Activated CD8-positive, alpha-beta memory T cell treated with anti-CD3 and anti-CD28 coated beads, Interleukin-2, amount 50 U/mL, for 1 hour (primary cell): Measurements from ENCODE around the gene NXN.
"Not testable (repeated sequence)": the region's sequence is repeated elsewhere in the genome, so short reads cannot be mapped to it uniquely, and the experiment has no call there.

ENCODE experiments used
- DNase-seq: peaks from one replicate; pipeline ENCODE4 v3.0.0-alpha.2; 2020; ENCODE audit errors: extremely low read depth

Gene NXN

GRCh38 chr17:979212-979538 lies 401 bp downstream of the NXN start:
- DNase-seq, result no peak

DNA sequence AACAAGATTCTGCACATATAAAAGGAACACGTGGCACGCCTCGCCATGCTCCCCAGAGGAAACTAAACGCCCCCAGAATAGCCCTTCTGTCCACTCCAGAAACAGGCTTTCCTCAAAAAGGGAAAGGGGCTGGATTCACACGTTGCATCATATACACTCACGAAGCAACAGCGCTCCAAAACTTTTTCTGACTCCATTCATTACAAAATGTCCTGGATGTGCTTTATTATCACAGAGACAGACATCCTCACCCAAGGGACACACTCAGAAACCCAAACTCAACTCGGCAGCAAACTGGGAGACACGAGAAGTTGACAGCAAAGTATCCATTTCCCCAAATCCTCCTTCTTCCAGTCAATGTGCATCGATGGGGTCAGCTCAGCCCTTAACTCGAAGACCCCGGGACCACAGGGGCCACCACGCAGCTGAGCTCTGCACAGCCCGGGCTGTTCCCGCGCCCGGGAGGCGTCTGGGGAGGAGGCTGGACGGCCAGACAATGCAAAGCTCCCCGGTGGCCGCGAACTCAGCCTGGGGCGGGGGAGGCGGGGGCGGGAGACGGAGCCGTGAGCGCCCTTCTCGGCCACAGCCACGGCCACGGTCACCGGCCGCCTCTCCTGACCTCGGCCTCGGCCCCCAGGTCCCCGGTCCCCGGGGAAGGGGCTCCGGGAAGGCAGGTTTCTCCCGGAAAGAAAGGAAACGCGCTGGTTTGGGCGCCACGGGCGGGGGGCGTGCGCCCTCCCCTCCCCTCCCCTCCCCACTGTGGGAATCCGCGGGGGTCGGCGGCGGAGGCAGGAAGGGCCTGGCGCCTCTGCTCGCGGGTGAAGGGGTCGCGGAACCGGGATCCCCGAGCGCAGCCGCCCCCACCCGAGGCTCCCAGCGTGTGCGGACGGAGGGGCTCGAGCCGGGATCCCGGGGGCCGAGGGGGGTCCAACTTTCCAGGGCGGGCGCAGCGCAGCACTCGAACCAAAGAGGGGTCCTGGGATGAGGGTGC lies 1.2 kb downstream of the NXN start:
- DNase-seq, result no peak

DNA sequence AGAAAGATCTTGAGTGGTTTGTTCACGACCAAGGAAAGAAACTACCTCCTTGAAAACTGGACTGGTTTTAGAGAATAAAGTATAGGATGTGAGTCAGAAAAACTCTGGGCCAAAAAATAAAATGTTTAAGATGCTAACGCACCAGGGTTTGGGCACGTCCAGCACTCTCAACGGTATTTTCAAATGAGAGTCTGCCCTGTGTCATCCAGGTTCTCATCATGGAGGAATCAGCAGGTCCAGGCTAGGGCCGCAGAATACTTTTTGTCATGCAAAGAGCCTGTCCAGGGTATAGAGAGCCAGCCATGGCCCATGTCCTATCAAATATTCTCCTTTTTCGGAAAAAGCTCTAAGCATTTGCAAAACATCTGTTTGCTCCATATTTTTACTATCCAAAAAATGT lies 2.4 kb downstream of the NXN start:
- no peak for DNase-seq

GRCh38 chr17:976312-976711 lies 3.3 kb downstream of the NXN start:
- no peak for DNase-seq

- DNase-seq, result no peak
These were observed 4.1 kb downstream of the NXN start for GRCh38 chr17:975371-975915.

DNA sequence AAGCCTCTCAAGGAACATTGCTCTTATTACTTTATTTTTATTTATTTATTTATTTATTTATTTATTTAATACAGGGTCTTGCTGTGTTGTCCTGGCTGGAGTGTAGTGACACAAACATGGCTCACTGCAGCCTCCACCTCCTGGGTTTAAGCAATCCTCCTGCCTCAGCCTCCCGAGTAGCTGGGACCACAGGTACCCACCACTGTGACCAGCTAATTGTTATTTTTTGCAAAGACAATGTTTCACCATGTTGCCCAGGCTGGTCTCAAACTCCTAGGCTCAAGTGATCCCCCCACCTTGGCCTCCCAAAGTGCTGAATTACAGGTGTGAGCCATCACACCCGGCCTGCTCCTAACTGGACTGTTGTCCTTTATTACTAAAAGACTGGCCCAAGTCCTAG lies 4.8 kb downstream of the NXN start:
- DNase-seq, result not testable (repeated sequence)

- no peak for DNase-seq
These were observed 6.5 kb downstream of the NXN start for GRCh38 chr17:973053-973452.

- not testable (repeated sequence) for DNase-seq
These were observed 7.7 kb downstream of the NXN start for GRCh38 chr17:971861-972260.

DNA sequence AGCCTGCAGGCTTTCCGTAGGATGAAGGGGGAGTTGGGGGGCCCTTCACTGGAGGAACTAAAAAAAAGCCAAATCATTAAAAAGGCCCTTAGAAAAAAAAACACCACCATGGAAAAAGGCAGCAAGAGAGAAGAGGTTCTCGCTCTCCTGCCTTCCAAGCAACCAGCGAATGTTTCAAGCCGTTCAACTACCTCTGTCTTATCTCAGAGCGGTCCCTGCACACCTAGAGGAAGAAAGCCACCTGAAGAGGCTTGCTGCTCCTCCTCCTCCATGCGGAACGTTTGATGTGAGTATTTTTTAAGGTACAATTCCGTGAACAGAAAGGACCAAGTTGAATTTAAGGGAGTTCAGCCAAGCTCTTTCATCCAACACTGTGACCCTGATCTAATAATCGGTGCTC lies 9.2 kb downstream of the NXN start:
- DNase-seq, result no peak

DNA sequence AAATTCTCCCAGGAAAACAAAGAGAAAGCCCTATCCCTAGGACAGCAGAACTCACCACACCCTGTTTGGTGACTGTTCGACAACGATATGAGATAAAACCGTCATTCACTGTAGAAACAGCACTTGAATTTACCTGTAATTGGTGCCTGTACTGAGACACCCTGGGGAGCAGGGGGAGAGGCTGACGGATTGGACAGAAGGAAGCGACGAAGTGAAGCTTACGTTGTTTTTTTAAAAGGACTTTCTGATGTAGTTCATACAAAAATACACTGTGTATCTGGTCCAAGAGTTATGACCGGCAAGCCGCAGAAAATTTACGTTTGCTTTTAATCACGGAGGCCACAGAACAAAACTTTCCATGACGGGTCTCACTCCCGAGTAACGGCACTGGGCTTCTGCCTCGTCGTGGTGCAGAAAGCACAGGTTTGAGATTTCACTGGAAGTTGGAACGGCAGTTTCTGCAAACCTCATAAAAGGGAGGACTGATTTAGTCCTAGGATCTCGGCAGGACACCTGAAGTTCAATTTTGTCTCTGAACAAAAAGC lies 9.7 kb downstream of the NXN start:
- no peak for DNase-seq

DNA sequence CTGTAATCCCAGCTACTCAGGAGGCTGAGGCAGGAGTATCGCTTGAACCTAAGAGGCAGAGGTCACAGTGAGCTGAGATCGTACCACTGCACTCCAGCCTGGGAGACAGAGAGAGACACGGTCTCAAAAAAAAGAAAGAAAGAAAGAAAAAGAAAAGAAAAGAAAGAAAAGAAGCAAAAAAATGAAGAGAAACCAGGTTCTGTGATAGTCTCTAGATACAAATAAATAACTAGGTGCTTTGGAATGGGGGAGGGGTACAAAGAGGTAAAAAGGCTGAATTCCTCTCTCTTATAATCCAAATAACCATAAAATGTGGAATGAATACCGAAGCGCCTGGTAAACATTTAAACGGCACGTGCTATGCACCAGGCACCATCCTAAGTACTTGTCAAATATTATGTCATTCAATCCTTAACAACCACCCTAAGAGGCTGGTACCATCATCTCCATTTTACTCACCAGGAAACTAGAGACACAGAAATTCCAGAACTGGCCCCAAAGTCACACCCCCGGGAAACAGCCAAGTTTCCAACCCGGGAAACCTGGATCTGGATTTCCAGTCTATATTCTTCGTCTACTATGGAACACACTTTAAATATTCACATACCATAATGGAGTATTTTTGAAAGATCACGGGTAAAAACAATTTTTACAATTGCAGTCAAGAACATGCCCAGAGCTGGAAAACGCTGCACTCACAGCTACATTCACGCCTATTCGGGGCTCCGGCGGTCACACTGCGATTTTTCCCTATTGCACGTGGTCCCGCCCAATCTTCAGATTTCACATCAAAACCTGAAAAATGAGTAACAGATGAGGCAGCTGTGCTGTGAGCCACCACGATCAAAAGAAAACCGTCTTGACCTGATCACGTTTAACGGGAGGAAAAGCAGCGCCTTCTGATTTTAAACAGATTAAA lies 10.5 kb downstream of the NXN start:
- no peak for DNase-seq

GRCh38 chr17:967122-967521 lies 12.5 kb downstream of the NXN start:
- no peak for DNase-seq

GRCh38 chr17:965311-965989 lies 14.1 kb downstream of the NXN start:
- DNase-seq, result no peak

- DNase-seq, result no peak
These were observed 14.7 kb downstream of the NXN start for GRCh38 chr17:964876-965275.

DNA sequence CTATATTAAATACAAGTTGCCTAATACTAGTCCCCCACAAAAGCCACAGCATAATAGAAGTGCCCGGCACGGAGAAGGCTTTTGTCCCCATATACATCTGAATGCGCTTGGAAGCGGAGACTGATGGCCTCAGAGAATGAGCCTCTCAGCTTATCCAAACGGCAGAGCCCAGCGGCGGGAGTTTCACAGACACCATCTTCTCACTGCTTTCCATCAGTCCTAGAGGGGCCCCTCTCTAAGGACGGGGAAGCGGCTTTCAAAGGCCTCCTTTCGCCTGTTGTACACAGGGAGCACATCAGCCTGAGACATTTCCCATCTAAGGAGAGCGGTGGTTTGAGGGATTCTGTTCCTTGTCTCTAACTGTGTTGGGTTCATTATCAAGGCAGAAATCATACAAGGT lies 16.9 kb downstream of the NXN start:
- DNase-seq, result no peak

DNA sequence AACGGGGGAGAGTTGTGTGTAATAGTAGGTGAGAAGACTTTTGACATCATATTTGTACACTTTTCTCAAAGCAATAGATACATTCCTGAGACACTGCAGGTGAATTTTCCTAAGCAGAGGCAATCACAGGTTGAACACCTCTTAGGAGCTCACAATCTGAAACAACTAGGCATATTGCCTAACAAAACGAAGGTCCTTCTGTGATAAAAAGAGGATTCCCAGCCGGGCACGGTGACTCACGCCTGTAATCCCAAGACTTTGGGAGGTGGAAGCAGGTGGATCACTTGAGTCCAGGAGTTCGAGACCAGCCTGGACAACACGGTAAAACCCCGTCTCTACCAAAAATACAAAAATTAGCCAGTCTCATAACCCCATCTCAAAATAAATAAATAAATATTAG lies 17.4 kb downstream of the NXN start:
- no peak for DNase-seq

GRCh38 chr17:958712-959451 lies 20.7 kb downstream of the NXN start:
- no peak for DNase-seq

- DNase-seq, result no peak
These were observed 21.6 kb downstream of the NXN start for GRCh38 chr17:957856-958421.

DNA sequence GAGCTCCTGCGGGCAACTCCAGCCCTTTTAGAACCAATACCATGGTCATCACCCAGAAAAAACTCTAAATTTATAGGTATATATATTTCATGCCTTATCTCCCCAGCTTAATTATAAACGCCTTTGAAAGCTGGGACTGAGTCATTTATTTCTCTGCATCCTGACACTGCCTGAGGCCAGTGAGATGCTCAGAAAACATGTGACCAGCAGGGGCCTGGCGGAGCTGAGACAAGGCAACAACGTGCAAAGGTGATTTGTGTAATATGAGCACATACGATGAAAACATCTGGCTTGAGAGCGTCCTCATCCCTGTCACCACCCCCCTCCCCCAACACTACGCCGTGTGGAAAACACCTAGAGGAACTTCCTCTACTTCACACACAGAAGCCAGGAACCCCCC lies 22.7 kb downstream of the NXN start:
- DNase-seq, result no peak

GRCh38 chr17:954431-955164 lies 25.0 kb downstream of the NXN start:
- DNase-seq, result no peak
